Measurements from ENCODE around the gene SERINC5. TPM values are rescaled to one million over a fixed set of nuclear protein-coding genes. Genes with fewer than 3 reads are reported as not detected.
"Not testable (repeated sequence)": the region's sequence is repeated elsewhere in the genome, so short reads cannot be mapped to it uniquely, and the experiment has no call there.

Gene SERINC5
- total RNA-seq, 2 experiments from 2014 or later: 52.5 to 54.5 TPM

DNA sequence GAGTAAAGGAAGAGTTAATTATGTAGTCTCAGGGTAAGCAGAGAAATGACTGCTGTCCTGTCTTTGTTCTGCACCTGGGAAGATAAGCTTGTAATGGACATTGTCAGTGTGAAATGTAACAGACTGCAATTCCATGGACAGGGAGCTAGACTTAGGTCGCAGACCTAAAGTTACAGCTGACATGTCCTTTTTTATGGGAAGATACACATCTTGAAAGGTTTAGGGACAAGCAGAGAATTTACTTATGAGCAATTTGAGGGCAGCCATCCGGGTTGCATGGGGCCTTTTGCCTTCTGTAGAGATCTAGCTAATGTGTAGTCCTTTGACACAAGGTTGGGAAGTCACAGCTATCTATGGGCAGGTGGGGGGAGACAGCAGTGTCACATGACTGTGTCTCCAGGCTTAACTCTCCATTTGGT lies 85.7 kb downstream of the SERINC5 start:
- Mint-ChIP-seq H3K4me1 (ENCODE audit: low read depth) (peaks cover 20% of the 10 kb centered on the region), H3K27ac (peak overlapping the region; percentile 64), H3K4me3 (no peak overlapping the region), H3K36me3 (ENCODE audit: low read depth) (peaks cover 79% of the 10 kb centered on the region), H3K9me3 (ENCODE audit: insufficient read depth) (no peaks in the 10 kb centered on the region), H3K27me3 (ENCODE audit: low read depth) (no peaks in the 10 kb centered on the region)
- DNase-seq (no peak), ATAC-seq (no peak)
- ChIA-PET POLR2A (no interaction called here), CTCF (interaction anchor here (2.6 kb wide), 1 partner anchor 23 kb away, joined by 9 read pairs; no protein-coding TSS in a partner anchor)

DNA sequence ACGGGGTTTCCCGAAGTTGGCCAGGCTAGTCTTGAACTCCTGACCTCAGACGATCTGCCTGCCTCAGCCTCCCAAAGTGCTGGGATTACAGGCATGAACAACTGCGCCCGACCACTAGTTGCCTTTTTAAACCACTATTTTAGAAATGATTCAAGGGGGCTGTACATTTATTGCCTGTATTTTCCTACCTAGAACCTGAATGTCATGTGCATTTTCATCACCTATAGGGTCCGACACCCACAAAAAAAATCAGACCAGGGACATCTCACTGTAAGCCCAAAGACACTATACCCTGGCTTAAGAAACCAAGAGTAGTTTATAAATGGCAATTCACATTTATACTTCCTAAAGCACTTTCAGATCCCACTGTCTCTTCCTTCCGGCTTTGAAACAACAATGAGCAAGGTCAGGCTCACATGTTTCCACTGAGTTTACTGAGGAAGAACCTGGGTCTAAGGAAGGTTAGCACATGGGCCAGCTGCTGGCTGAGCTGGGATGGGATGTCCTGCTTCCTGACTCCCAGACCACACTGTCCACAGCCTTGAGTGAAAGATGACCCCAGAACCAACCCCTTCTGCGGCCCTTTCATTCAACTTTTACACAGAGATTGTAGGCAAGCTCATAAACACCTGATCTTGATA lies 87.3 kb downstream of the SERINC5 start:
- Mint-ChIP-seq H3K27ac (no peak overlapping the region), H3K27me3 (ENCODE audit: low read depth) (no peaks in the 10 kb centered on the region), H3K4me1 (ENCODE audit: low read depth) (peaks cover 22% of the 10 kb centered on the region), H3K9me3 (ENCODE audit: insufficient read depth) (no peaks in the 10 kb centered on the region), H3K4me3 (no peak overlapping the region), H3K36me3 (ENCODE audit: low read depth) (peaks cover 79% of the 10 kb centered on the region)
- DNase-seq (no peak), ATAC-seq (no peak)
- ChIA-PET POLR2A (interaction anchor here (0.6 to 0.8 kb wide), 2 partner anchors 111 to 304 kb away, joined by 3 to 5 read pairs; no protein-coding TSS in a partner anchor), CTCF (no interaction called here)

DNA sequence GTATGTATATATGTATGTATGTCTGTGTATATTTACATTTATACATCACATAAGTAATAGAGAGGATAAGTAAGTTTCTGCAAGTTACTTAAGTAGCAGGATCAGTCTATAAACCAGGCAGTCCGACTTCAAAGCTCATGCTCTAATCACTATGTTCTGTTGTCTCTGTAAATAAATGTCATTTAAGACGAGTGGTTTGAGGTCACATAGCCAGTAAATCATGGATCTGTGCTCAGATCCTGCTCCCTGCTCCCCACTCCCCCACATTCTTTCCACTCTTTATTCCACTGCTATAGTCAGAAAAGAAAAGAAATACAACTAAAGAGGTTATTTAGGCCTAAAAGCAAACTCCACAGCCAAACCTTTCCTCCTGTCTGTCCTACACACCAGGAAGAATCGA lies 90.4 kb downstream of the SERINC5 start:
- no peaks in the 10 kb centered on the region for H3K9me3 Mint-ChIP-seq (ENCODE audit: insufficient read depth)
- ChIA-PET POLR2A (no interaction called here), CTCF (interaction anchor here (0.7 to 1.3 kb wide), 3 partner anchors 11 to 73 kb away, joined by 3 to 4 read pairs (median 4); no protein-coding TSS in a partner anchor)
- H3K27me3 Mint-ChIP-seq (ENCODE audit: low read depth): no peaks in the 10 kb centered on the region
- DNase-seq (no peak), ATAC-seq (no peak)
- peaks cover 88% of the 10 kb centered on the region for H3K36me3 Mint-ChIP-seq (ENCODE audit: low read depth)
- H3K4me1 Mint-ChIP-seq (ENCODE audit: low read depth): peaks cover 21% of the 10 kb centered on the region
- H3K4me3 Mint-ChIP-seq: no peak overlapping the region
- no peak overlapping the region for H3K27ac Mint-ChIP-seq

DNA sequence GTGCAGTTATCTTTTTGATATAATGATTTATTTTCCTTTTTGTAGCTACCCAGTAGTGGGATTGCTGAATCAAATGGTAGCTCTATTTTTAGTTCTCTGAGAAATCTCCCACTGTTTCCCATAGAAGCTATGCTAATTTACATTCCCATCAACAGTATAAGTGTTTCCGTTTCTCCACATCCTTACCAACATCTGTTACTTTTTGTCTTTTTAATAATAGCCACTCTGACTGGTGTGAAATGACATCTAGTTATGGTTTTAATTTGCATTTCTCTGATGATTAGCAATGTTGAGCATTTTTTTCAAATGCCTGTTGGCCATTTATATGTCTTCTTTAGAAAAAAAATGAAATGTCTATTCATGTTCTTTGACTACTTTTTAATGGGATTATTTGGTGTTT lies 94.7 kb downstream of the SERINC5 start:
- ChIA-PET POLR2A (no interaction called here), CTCF (interaction anchor here (1.1 to 1.5 kb wide), 3 partner anchors 9 to 69 kb away, joined by 3 to 4 read pairs (median 3); no protein-coding TSS in a partner anchor)
- Mint-ChIP-seq H3K4me3 (no peak overlapping the region), H3K4me1 (ENCODE audit: low read depth) (peaks cover 15% of the 10 kb centered on the region), H3K27me3 (ENCODE audit: low read depth) (no peaks in the 10 kb centered on the region), H3K36me3 (ENCODE audit: low read depth) (peaks cover 83% of the 10 kb centered on the region), H3K9me3 (ENCODE audit: insufficient read depth) (no peaks in the 10 kb centered on the region), H3K27ac (no peak overlapping the region)
- no peak for DNase-seq
- ATAC-seq: no peak

DNA sequence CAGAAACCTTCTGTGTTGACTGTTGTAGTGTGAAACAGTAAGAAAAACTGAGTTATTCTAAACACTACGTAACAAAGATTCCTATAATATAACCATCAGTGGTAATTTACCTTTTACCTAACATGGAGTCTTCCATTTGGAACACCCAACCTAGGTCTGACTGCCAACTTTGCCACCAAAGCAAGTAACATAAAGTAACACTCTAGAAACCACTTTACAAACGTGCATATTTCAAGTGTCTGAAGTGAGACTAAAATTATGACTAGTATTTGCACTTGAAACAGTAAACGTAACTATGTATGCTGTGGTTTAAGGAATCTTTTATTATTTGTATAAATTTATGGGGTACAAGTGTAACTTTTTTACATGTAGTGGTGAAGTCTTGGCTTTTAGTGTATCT lies 95.6 kb downstream of the SERINC5 start:
- ATAC-seq (no peak), DNase-seq (no peak)
- Mint-ChIP-seq H3K9me3 (ENCODE audit: insufficient read depth) (no peaks in the 10 kb centered on the region), H3K27ac (no peak overlapping the region), H3K4me3 (no peak overlapping the region), H3K36me3 (ENCODE audit: low read depth) (peaks cover 78% of the 10 kb centered on the region), H3K27me3 (ENCODE audit: low read depth) (no peaks in the 10 kb centered on the region), H3K4me1 (ENCODE audit: low read depth) (peaks cover 15% of the 10 kb centered on the region)
- ChIA-PET POLR2A (no interaction called here), CTCF (no interaction called here)

DNA sequence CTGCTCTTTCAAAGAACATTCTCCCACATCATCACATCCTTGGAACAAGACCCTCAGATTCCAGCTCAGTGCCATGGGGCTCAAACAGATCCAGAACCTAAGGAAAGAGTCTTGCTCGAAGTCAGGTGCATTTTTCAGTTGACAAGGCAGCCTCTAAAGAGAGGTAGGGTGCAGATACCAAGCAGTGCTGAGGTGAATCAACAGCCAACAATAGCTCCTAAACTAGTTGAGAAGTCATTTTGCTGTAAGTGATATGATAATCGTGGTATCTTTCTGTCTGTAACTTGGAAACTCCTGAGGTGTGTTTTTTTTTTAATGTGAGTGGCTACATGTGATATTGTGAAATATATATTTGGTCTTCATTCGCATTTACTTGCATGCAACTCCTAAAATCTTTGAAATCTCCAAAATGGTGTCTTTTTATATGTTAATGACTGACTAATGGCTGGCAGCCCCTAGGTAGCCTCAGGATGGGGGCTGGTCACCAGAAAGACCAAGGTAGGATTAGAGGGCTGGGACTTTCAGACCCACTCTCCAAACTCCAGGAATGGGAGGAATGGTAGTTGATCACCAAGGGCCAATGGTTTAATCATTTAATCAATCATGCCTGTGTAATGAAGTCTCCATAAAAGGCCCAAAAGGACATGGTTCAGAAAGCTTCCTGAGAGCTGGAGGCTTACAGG lies 96.6 kb downstream of the SERINC5 start:
- CTCF ChIA-PET: interaction anchor here (1.6 kb wide), 1 partner anchor 10 kb away, joined by 3 read pairs; no protein-coding TSS in a partner anchor
- POLR2A ChIA-PET: interaction anchor here (0.6 to 0.7 kb wide), 2 partner anchors 12 to 24 kb away, joined by 3 to 5 read pairs; no protein-coding TSS in a partner anchor
- DNase-seq (no peak), ATAC-seq (no peak)
- peaks cover 17% of the 10 kb centered on the region for H3K4me1 Mint-ChIP-seq (ENCODE audit: low read depth)
- peak overlapping the region; percentile 46 for H3K27ac Mint-ChIP-seq
- no peaks in the 10 kb centered on the region for H3K27me3 Mint-ChIP-seq (ENCODE audit: low read depth)
- H3K36me3 Mint-ChIP-seq (ENCODE audit: low read depth): peaks cover 76% of the 10 kb centered on the region
- no peak overlapping the region for H3K4me3 Mint-ChIP-seq
- no peaks in the 10 kb centered on the region for H3K9me3 Mint-ChIP-seq (ENCODE audit: insufficient read depth)

DNA sequence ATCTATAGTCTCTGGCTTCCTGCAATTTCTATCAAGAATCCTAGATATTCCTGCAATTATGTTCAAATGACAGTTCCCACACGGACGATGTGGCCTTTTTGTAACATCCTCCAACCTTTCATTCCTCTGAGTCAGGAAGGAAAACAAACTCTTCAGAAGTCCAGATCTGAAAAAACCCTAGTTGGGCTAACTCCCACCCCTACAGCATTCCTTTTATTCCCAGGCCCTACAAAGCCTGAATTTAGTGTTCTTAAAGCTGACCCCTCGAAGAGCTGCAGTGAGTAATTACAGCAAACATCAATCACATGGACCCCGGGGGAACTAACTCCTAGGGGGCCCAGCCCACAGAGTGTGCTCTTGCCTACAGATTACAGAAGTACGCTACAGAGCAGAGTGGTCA lies 99.7 kb downstream of the SERINC5 start:
- Mint-ChIP-seq H3K27me3 (ENCODE audit: low read depth) (no peaks in the 10 kb centered on the region), H3K36me3 (ENCODE audit: low read depth) (peaks cover 70% of the 10 kb centered on the region), H3K9me3 (ENCODE audit: insufficient read depth) (no peaks in the 10 kb centered on the region), H3K27ac (peak overlapping the region; percentile 57), H3K4me1 (ENCODE audit: low read depth) (peaks cover 39% of the 10 kb centered on the region), H3K4me3 (no peak overlapping the region)
- DNase-seq (no peak), ATAC-seq (no peak)
- CTCF ChIA-PET: interaction anchor here (0.8 kb wide), 1 partner anchor 64 kb away, joined by 3 read pairs; no protein-coding TSS in a partner anchor
- POLR2A ChIA-PET: no interaction called here

DNA sequence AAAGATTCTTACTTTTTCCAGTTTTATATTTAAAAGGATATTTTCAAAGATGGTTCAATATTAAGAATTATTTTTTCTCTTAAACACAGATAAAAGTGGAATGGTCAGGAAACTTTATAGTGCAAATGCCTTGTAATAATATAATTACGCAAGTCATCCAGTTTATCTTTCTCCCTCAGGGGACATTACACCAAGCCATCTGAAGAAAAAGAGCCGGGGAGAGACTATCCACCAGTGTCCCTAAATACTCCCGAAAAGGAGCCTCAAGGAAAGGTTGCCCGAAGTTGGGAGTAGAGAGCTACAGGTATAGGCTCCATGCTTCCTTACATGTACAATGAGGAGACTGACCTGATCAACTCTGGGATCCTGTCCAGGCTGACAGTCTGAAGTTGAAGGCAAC lies 101.1 kb downstream of the SERINC5 start:
- Mint-ChIP-seq H3K9me3 (ENCODE audit: insufficient read depth) (no peaks in the 10 kb centered on the region), H3K4me3 (no peak overlapping the region), H3K36me3 (ENCODE audit: low read depth) (peaks cover 72% of the 10 kb centered on the region), H3K27me3 (ENCODE audit: low read depth) (no peaks in the 10 kb centered on the region), H3K27ac (no peak overlapping the region), H3K4me1 (ENCODE audit: low read depth) (peaks cover 51% of the 10 kb centered on the region)
- CTCF ChIA-PET: interaction anchor here (1.2 kb wide), 1 partner anchor 11 kb away, joined by 3 read pairs; no protein-coding TSS in a partner anchor
- DNase-seq: no peak
- POLR2A ChIA-PET: no interaction called here
- ATAC-seq: no peak

DNA sequence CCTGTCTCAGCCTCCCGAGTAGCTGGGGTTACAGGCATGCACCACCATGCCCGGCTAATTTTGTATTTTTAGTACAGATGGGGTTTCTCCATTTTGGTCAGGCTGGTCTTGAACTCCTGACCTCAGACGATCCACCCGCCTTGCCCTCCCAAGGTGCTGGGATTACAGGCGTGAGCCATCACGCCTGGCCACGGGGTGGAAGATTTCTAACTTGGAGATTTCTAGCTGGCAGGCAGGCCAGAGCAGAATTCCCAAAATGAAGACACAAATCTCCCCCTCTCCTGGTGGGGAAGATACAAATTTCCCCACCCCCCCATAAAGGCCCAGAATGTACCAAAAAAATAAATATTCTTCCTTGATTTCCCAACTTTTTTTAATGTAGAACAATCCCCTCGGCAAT lies 101.6 kb downstream of the SERINC5 start:
- H3K27ac Mint-ChIP-seq; DNase-seq; H3K27me3 Mint-ChIP-seq (ENCODE audit: low read depth); H3K4me3 Mint-ChIP-seq; H3K9me3 Mint-ChIP-seq (ENCODE audit: insufficient read depth); ATAC-seq: not testable (repeated sequence)
- peaks cover 71% of the 10 kb centered on the region for H3K36me3 Mint-ChIP-seq (ENCODE audit: low read depth)
- ChIA-PET CTCF (interaction anchor here (1.2 kb wide), 1 partner anchor 11 kb away, joined by 3 read pairs; no protein-coding TSS in a partner anchor), POLR2A (interaction anchor here (0.8 to 1.5 kb wide), 2 partner anchors 101 to 102 kb away, joined by 3 to 5 read pairs; no protein-coding TSS in a partner anchor)
- peaks cover 51% of the 10 kb centered on the region for H3K4me1 Mint-ChIP-seq (ENCODE audit: low read depth)

DNA sequence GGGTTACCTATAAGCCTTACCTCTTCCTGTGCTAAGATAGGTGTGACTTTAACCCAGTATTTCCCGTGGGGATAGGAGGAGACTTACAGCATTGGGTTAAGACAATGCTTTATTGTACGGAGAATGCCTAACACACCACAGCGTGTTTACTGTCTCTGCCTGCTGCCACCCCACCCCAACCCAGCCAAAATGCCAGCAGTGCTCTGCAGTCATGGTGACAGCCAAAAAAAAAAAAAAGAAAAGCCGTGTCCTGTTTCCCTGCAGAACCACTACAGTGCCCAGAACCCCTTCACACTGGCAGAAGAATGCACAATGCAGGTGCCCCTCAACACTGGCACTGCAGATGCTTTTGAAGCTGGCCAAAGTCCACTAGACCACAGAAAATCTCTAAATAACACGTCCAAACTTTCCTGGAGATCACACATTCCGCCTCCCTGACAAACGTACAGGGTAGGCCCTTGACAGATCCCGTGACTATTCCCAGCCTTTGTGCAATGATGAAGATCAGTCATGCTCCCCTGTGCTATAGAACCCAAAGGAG lies 102.2 kb downstream of the SERINC5 start:
- ATAC-seq: peak; percentile 45
- peaks cover 51% of the 10 kb centered on the region for H3K4me1 Mint-ChIP-seq (ENCODE audit: low read depth)
- ChIA-PET POLR2A (interaction anchor here (0.7 to 1.5 kb wide), 3 partner anchors 25 to 103 kb away, joined by 3 to 5 read pairs (median 3); no protein-coding TSS in a partner anchor), CTCF (interaction anchor here (0.7 to 1.2 kb wide), 4 partner anchors 12 to 62 kb away, joined by 3 to 5 read pairs (median 3); no protein-coding TSS in a partner anchor)
- peak; percentile 31 for DNase-seq
- peaks cover 71% of the 10 kb centered on the region for H3K36me3 Mint-ChIP-seq (ENCODE audit: low read depth)
- peak overlapping the region; percentile 51 for H3K27ac Mint-ChIP-seq
- H3K27me3 Mint-ChIP-seq (ENCODE audit: low read depth): no peaks in the 10 kb centered on the region
- H3K4me3 Mint-ChIP-seq: no peak overlapping the region
- H3K9me3 Mint-ChIP-seq (ENCODE audit: insufficient read depth): no peaks in the 10 kb centered on the region

DNA sequence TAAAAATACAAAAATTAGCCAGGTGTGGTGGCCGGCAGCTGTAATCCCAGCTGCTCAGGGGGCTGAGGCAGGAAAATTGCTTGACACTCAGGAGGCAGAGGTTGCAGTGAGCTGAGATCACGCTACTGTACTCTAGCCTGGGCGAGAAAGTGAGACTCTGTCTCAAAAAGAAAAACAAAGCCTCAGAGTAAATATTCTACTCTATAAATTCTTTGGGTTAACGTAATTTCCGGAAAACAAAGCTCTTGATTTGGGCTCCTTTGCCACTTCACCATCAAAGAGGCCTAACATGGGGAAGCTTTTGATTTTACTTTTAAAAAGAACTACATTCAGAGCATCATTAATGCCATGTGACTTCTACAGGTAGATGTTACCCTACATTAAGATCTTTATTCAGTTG lies 103.1 kb downstream of the SERINC5 start:
- no peaks in the 10 kb centered on the region for H3K27me3 Mint-ChIP-seq (ENCODE audit: low read depth)
- H3K4me3 Mint-ChIP-seq: no peak overlapping the region
- H3K9me3 Mint-ChIP-seq (ENCODE audit: insufficient read depth): no peaks in the 10 kb centered on the region
- H3K4me1 Mint-ChIP-seq (ENCODE audit: low read depth): peaks cover 52% of the 10 kb centered on the region
- DNase-seq: no peak
- ChIA-PET POLR2A (interaction anchor here (0.6 to 1.5 kb wide), 4 partner anchors 25 to 102 kb away, joined by 3 to 5 read pairs (median 3); no protein-coding TSS in a partner anchor), CTCF (interaction anchor here (0.7 to 1.2 kb wide), 4 partner anchors 9 to 61 kb away, joined by 3 to 5 read pairs (median 3); no protein-coding TSS in a partner anchor)
- peaks cover 68% of the 10 kb centered on the region for H3K36me3 Mint-ChIP-seq (ENCODE audit: low read depth)
- H3K27ac Mint-ChIP-seq: peak overlapping the region; percentile 79
- peak; percentile 36 for ATAC-seq
